ENCODE data around the gene DDIT3. TPM values are rescaled to one million over a fixed set of nuclear protein-coding genes. Genes with fewer than 3 reads are reported as not detected.
"Not testable (repeated sequence)": the region's sequence is repeated elsewhere in the genome, so short reads cannot be mapped to it uniquely, and the experiment has no call there.

Gene DDIT3
- total and polyA plus RNA-seq, 2 of the 13 experiments (the other 11 are each of a cell fraction or from before 2014, with no cell fraction given): 27.5 to 48.7 TPM

DNA sequence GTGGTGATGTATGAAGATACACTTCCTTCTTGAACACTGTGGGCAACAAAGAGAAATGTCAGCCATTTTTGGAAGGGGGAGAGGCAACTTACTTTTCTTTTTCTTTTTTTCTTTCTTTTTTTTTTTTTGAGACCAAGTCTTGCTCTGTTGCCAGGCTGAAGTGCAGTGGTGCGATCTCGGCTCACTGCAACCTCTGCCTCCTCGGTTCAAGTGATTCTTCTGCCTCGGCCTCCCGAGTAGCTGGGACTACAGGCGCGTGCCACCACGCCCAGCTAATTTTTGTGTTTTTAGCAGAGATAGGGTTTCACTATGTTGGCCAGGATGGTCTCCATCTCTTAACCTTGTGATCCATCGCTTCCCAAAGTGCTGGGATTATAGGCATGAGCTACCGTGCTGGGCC lies 2.6 kb downstream of the DDIT3 start:
- H3K79me2 ChIP-seq (ENCODE audit: insufficient read depth, low read length): peaks cover 24% of the 10 kb centered on the region
- H3K9me3 ChIP-seq (ENCODE audit: low read length); H3K27me3 ChIP-seq (ENCODE audit: control insufficient read depth in 1 of 2, insufficient read depth in 2 of 2, low read length in 2 of 2); H3K4me3 ChIP-seq (replicated peaks in 1 of 3; ENCODE audit: insufficient read depth in 1 of 3, low read depth in 2 of 3, low read length in 3 of 3); BruUV-seq (replicated peaks); ATAC-seq; H2AFZ ChIP-seq (ENCODE audit: low read length); H3K27ac ChIP-seq (ENCODE audit: extremely low read length, insufficient read depth, low read length); intact Hi-C loops (cut with micrococcal nuclease; ENCODE audit: unreplicated experiment); CTCF ChIA-PET (ENCODE audit: low intra/inter-chr PET ratio, low total read pairs); DNase-seq (ENCODE audit: low spot score); FAIRE-seq; in situ Hi-C loops (cut with HindIII; ENCODE audit: extremely low pct_ligation_motif_present, low pct_unique_long_range_greater_than_20kb): not testable (repeated sequence)
- H4K20me1 ChIP-seq (ENCODE audit: insufficient read depth, low read length): peaks cover 35% of the 10 kb centered on the region
- peak overlapping the region; percentile 85; the same call in 1 of the 2 replicates for H3K4me2 ChIP-seq (ENCODE audit: low read depth, low read length)
- H3K36me3 ChIP-seq (replicated peaks in 1 of 2; ENCODE audit: control insufficient read depth in 1 of 2, insufficient read depth in 2 of 2, low read length in 2 of 2): peaks cover 20 to 46% of the 10 kb centered on the region in 2 experiments
- H3K4me1 ChIP-seq (ENCODE audit: insufficient read depth, low read length): peaks cover 31% of the 10 kb centered on the region
- WGBS (ENCODE audit: low lambda C conversion rate): 93% methylated on average over 10 of the region's 10 CpGs
- TF ChIP-seq POLR2G (IDR thresholded peaks at IDR 0.05; ENCODE audit: low read depth, low read length) (peak; percentile 21; the same call in 1 of the 2 replicates), RBFOX2 (IDR thresholded peaks at IDR 0.05; ENCODE audit: low read depth, low read length) (peak; percentile 63)
- POLR2A ChIA-PET: interaction anchor here (1.0 to 7.8 kb wide), 9 partner anchors 14 to 83 kb away, joined by 3 to 90 read pairs (median 4); partner anchors contain the start of genes DCTN2, INHBC and PIP4K2C
- H3K9ac ChIP-seq (ENCODE audit: insufficient read depth, low read depth, low read length): peak overlapping the region; percentile 100; the same call in 1 of the 2 replicates

DNA sequence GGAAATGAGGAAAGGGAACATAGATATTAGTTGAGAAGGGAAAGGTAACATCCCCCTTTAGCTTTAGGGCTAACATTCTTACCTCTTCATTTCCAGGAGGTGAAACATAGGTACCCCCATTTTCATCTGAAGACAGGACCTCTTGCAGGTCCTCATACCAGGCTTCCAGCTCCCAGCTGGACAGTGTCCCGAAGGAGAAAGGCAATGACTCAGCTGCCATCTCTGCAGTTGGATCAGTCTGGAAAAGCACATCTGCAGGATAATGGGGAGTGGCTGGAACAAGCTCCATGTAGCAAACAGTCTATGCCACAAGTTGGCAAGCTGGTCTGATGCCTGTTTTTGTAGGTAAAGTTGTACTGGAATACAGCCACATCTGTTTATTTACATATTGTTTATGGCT lies 3.1 kb downstream of the DDIT3 start:
- in situ Hi-C loops (cut with HindIII; ENCODE audit: extremely low pct_ligation_motif_present, low pct_unique_long_range_greater_than_20kb): no loop called here
- H3K27me3 ChIP-seq (ENCODE audit: control insufficient read depth in 1 of 2, insufficient read depth in 2 of 2, low read length in 2 of 2): no peaks in the 10 kb centered on the region; a peak in 1 of 5 replicates
- no peak for FAIRE-seq
- no TSS peak for BruUV-seq (replicated peaks)
- no peak overlapping the region for H3K4me3 ChIP-seq (replicated peaks in 1 of 3; ENCODE audit: insufficient read depth in 1 of 3, low read depth in 2 of 3, low read length in 3 of 3)
- DNase-seq (ENCODE audit: low spot score): no peak
- peaks cover 24% of the 10 kb centered on the region for H3K79me2 ChIP-seq (ENCODE audit: insufficient read depth, low read length)
- no peak overlapping the region for H2AFZ ChIP-seq (ENCODE audit: low read length)
- H3K4me1 ChIP-seq (ENCODE audit: insufficient read depth, low read length): peaks cover 31% of the 10 kb centered on the region
- WGBS (ENCODE audit: low lambda C conversion rate): 88% methylated on average over 1 of the region's 1 CpG
- no peak for ATAC-seq
- no peak overlapping the region for H3K9ac ChIP-seq (ENCODE audit: insufficient read depth, low read depth, low read length)
- no peaks in the 10 kb centered on the region for H3K9me3 ChIP-seq (ENCODE audit: low read length)
- H3K36me3 ChIP-seq (replicated peaks in 1 of 2; ENCODE audit: control insufficient read depth in 1 of 2, insufficient read depth in 2 of 2, low read length in 2 of 2): peaks cover 22 to 52% of the 10 kb centered on the region in 2 experiments
- TF ChIP-seq, protein P1, sequence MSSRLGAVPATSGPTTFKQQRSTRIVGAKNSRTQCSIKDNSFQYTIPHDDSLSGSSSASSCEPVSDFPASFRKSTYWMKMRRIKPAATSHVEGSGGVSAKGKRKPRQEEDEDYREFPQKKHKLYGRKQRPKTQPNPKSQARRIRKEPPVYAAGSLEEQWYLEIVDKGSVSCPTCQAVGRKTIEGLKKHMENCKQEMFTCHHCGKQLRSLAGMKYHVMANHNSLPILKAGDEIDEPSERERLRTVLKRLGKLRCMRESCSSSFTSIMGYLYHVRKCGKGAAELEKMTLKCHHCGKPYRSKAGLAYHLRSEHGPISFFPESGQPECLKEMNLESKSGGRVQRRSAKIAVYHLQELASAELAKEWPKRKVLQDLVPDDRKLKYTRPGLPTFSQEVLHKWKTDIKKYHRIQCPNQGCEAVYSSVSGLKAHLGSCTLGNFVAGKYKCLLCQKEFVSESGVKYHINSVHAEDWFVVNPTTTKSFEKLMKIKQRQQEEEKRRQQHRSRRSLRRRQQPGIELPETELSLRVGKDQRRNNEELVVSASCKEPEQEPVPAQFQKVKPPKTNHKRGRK (CRISPR knock-in tag; IDR thresholded peaks at IDR 0.05): no peak
- TF ChIP-seq POLR2A (IDR thresholded peaks at IDR 0.05; ENCODE audit: insufficient read depth in 1 of 2, low read depth in 2 of 2, low read length in 2 of 2) (peak in 1 of 2 experiments; percentile 38; a peak in 2 of 4 replicates), POLR2G (IDR thresholded peaks at IDR 0.05; ENCODE audit: low read depth, low read length) (peak; percentile 13; the same call in 1 of the 2 replicates), RBFOX2 (IDR thresholded peaks at IDR 0.05; ENCODE audit: low read depth, low read length) (peak; percentile 66), FOSL2 (CRISPR knock-in tag; IDR thresholded peaks at IDR 0.05) (0 out of 2 replicates have a peak, but pooled peaks have one; percentile 9), POLR2AphosphoS5 (IDR thresholded peaks at IDR 0.05; ENCODE audit: low read depth, low read length) (peak; percentile 50), TP53 (CRISPR knock-in tag; conservative IDR thresholded peaks at IDR 0.05) (no peak), PAF1 (CRISPR knock-in tag; IDR thresholded peaks at IDR 0.05) (peak; percentile 70; the same call in 1 of the 2 replicates)
- H4K20me1 ChIP-seq (ENCODE audit: insufficient read depth, low read length): peaks cover 35% of the 10 kb centered on the region
- CTCF ChIA-PET (ENCODE audit: low intra/inter-chr PET ratio, low total read pairs): no interaction called here
- no peak overlapping the region for H3K4me2 ChIP-seq (ENCODE audit: low read depth, low read length)
- H3K27ac ChIP-seq (ENCODE audit: extremely low read length, insufficient read depth, low read length): no peak overlapping the region
- intact Hi-C loops (cut with micrococcal nuclease; ENCODE audit: unreplicated experiment): no loop called here
- POLR2A ChIA-PET: interaction anchor here (0.7 to 7.8 kb wide), 10 partner anchors 11 to 115 kb away, joined by 3 to 90 read pairs (median 4); partner anchors contain the start of genes B4GALNT1, DCTN2, INHBC and INHBE

Data from HepG2 (cell line).